Measurements from ENCODE around the gene C11orf52.
"Not testable (repeated sequence)": the region's sequence is repeated elsewhere in the genome, so short reads cannot be mapped to it uniquely, and the experiment has no call there.

C11orf52 gene

GRCh38 chr11:111918390-111919256 lies at the start of gene C11orf52:
C11orf52 (plus strand) TSS chr11:111918913; CDS start chr11:111918973, 60 bp downstream.
- DNase-seq (ENCODE audit: low spot score), result no peak

- no peak for DNase-seq (ENCODE audit: low spot score)
Observed at GRCh38 chr11:111870113-111870512, 48.6 kb upstream of the C11orf52 start.

GRCh38 chr11:111870522-111870885 lies 48.2 kb upstream of the C11orf52 start:
- DNase-seq (ENCODE audit: low spot score), result no peak

- DNase-seq (ENCODE audit: low spot score), result peak; percentile 74
Observed at GRCh38 chr11:111870886-111871692, 47.6 kb upstream of the C11orf52 start, which contains the start of gene ALG9. ALG9 (minus strand) TSS chr11:111871581; CDS start chr11:111871482, 99 bp downstream.

GRCh38 chr11:111871693-111872161 lies 47.0 kb upstream of the C11orf52 start:
- DNase-seq (ENCODE audit: low spot score), result no peak

GRCh38 chr11:111878385-111878848 lies 40.3 kb upstream of the C11orf52 start:
- no peak for DNase-seq (ENCODE audit: low spot score)

GRCh38 chr11:111878849-111879636 lies 39.7 kb upstream of the C11orf52 start, which contains the start of the genes CFAP68 and FDXACB1:
CFAP68 (plus strand) TSS chr11:111879541; CDS start chr11:111879561, 20 bp downstream.
FDXACB1 (minus strand) TSS chr11:111879165; CDS start chr11:111879132, 33 bp downstream.
- DNase-seq (ENCODE audit: low spot score), result peak; percentile 97

GRCh38 chr11:111879637-111879960 lies 39.1 kb upstream of the C11orf52 start:
- no peak for DNase-seq (ENCODE audit: low spot score)

GRCh38 chr11:111882202-111882601 lies 36.5 kb upstream of the C11orf52 start:
- no peak for DNase-seq (ENCODE audit: low spot score)

- not testable (repeated sequence) for DNase-seq (ENCODE audit: low spot score)
Observed at GRCh38 chr11:111885053-111885452, 33.7 kb upstream of the C11orf52 start.

- DNase-seq (ENCODE audit: low spot score), result no peak
Observed at GRCh38 chr11:111886032-111886431, 32.7 kb upstream of the C11orf52 start.

- no peak for DNase-seq (ENCODE audit: low spot score)
Observed at GRCh38 chr11:111886844-111887243, 31.9 kb upstream of the C11orf52 start.

GRCh38 chr11:111905411-111905810 lies 13.3 kb upstream of the C11orf52 start:
- no peak for DNase-seq (ENCODE audit: low spot score)

GRCh38 chr11:111906680-111907079 lies 12.0 kb upstream of the C11orf52 start:
- DNase-seq (ENCODE audit: low spot score), result no peak

GRCh38 chr11:111908639-111909305 lies 9.9 kb upstream of the C11orf52 start:
- no peak for DNase-seq (ENCODE audit: low spot score)

GRCh38 chr11:111909378-111909777 lies 9.3 kb upstream of the C11orf52 start:
- DNase-seq (ENCODE audit: low spot score), result no peak

GRCh38 chr11:111910676-111911562 lies 7.8 kb upstream of the C11orf52 start:
- peak; percentile 95 for DNase-seq (ENCODE audit: low spot score)

- DNase-seq (ENCODE audit: low spot score), result peak; percentile 96
Observed at GRCh38 chr11:111911563-111912401, 6.9 kb upstream of the C11orf52 start, which contains the start of gene CRYAB. CRYAB (minus strand) TSS chr11:111911770; CDS start chr11:111911724, 46 bp downstream.

- peak; percentile 19 for DNase-seq (ENCODE audit: low spot score)
Observed at GRCh38 chr11:111912535-111912934, 6.2 kb upstream of the C11orf52 start, which contains the start of gene HSPB2. HSPB2 (plus strand) TSS chr11:111912734; CDS start chr11:111912830, 96 bp downstream.

Measured in putamen (tissue), 1 donor.